Measurements from ENCODE around the gene CCN5.

CCN5 gene

GRCh38 chr20:44694159-44694558, 21.0 kb upstream of the CCN5 start:
- Histone ChIP-seq H2AFZ (ENCODE audit: low read length) (no peak overlapping the region), H3K79me2 (ENCODE audit: insufficient read depth, low read length) (no peaks in the 10 kb centered on the region), H3K9me3 (ENCODE audit: low read length) (no peaks in the 10 kb centered on the region), H4K20me1 (ENCODE audit: insufficient read depth, low read length) (no peaks in the 10 kb centered on the region), H3K4me1 (ENCODE audit: insufficient read depth, low read length, severe bottlenecking) (peaks cover 6% of the 10 kb centered on the region), H3K36me3 (ENCODE audit: insufficient read depth, low read length) (no peaks in the 10 kb centered on the region), H3K9ac (ENCODE audit: low read length) (no peak overlapping the region), H3K4me2 (ENCODE audit: low read length) (no peak overlapping the region), H3F3A (ENCODE audit: insufficient read depth, low read length) (no peaks in the 10 kb centered on the region), H3K9me2 (ENCODE audit: low read depth, low read length) (no peaks in the 10 kb centered on the region), H3K27ac (ENCODE audit: low read depth, low read length, poor library complexity, severe bottlenecking) (no peak overlapping the region), H3K27me3 (ENCODE audit: insufficient read depth, low read length) (no peaks in the 10 kb centered on the region), H3K4me3 (ENCODE audit: low read depth, low read length, poor library complexity, severe bottlenecking) (no peak overlapping the region)
- no peak for TF ChIP-seq EZH2 (IDR thresholded peaks at IDR 0.05; ENCODE audit: borderline replicate concordance, low read length)
- TF ChIP-seq CTCF (IDR thresholded peaks at IDR 0.05; ENCODE audit: low read length), result no peak

- H3F3A ChIP-seq (ENCODE audit: insufficient read depth, low read length), result no peaks in the 10 kb centered on the region
- H3K9ac ChIP-seq (ENCODE audit: low read length), result no peak overlapping the region
- H3K9me3 ChIP-seq (ENCODE audit: low read length), result peaks cover 3% of the 10 kb centered on the region; the same call in 1 of the 2 replicates
- no peaks in the 10 kb centered on the region for H3K27me3 ChIP-seq (ENCODE audit: insufficient read depth, low read length)
- no peak overlapping the region for H3K27ac ChIP-seq (ENCODE audit: low read depth, low read length, poor library complexity, severe bottlenecking)
- no peaks in the 10 kb centered on the region for H3K9me2 ChIP-seq (ENCODE audit: low read depth, low read length)
- H3K79me2 ChIP-seq (ENCODE audit: insufficient read depth, low read length), result no peaks in the 10 kb centered on the region
- no peak overlapping the region for H3K4me3 ChIP-seq (ENCODE audit: low read depth, low read length, poor library complexity, severe bottlenecking)
- H2AFZ ChIP-seq (ENCODE audit: low read length), result no peak overlapping the region
- H3K4me2 ChIP-seq (ENCODE audit: low read length), result no peak overlapping the region
- no peaks in the 10 kb centered on the region for H4K20me1 ChIP-seq (ENCODE audit: insufficient read depth, low read length)
- TF ChIP-seq CTCF (IDR thresholded peaks at IDR 0.05; ENCODE audit: low read length) (no peak), EZH2 (IDR thresholded peaks at IDR 0.05; ENCODE audit: borderline replicate concordance, low read length) (no peak)
- peaks cover 6% of the 10 kb centered on the region for H3K4me1 ChIP-seq (ENCODE audit: insufficient read depth, low read length, severe bottlenecking)
- H3K36me3 ChIP-seq (ENCODE audit: insufficient read depth, low read length), result no peaks in the 10 kb centered on the region
Measured at GRCh38 chr20:44695295-44695673, 19.9 kb upstream of the CCN5 start.

- Histone ChIP-seq H3K36me3 (ENCODE audit: insufficient read depth, low read length) (no peaks in the 10 kb centered on the region), H3K9me3 (ENCODE audit: low read length) (peaks cover 3% of the 10 kb centered on the region; the same call in 1 of the 2 replicates), H3K4me2 (ENCODE audit: low read length) (no peak overlapping the region), H3K9me2 (ENCODE audit: low read depth, low read length) (no peaks in the 10 kb centered on the region), H3F3A (ENCODE audit: insufficient read depth, low read length) (no peaks in the 10 kb centered on the region), H3K27ac (ENCODE audit: low read depth, low read length, poor library complexity, severe bottlenecking) (no peak overlapping the region), H3K79me2 (ENCODE audit: insufficient read depth, low read length) (no peaks in the 10 kb centered on the region), H4K20me1 (ENCODE audit: insufficient read depth, low read length) (no peaks in the 10 kb centered on the region), H3K4me1 (ENCODE audit: insufficient read depth, low read length, severe bottlenecking) (peaks cover 6% of the 10 kb centered on the region), H2AFZ (ENCODE audit: low read length) (no peak overlapping the region), H3K27me3 (ENCODE audit: insufficient read depth, low read length) (no peaks in the 10 kb centered on the region), H3K9ac (ENCODE audit: low read length) (no peak overlapping the region), H3K4me3 (ENCODE audit: low read depth, low read length, poor library complexity, severe bottlenecking) (no peak overlapping the region)
- TF ChIP-seq EZH2 (IDR thresholded peaks at IDR 0.05; ENCODE audit: borderline replicate concordance, low read length) (no peak), CTCF (IDR thresholded peaks at IDR 0.05; ENCODE audit: low read length) (no peak)
Measured at GRCh38 chr20:44695674-44696300, 19.4 kb upstream of the CCN5 start.

Measured in OCI-LY1 (cell line).